Measurements from ENCODE around the gene XPR1. TPM values are rescaled to one million over a fixed set of nuclear protein-coding genes. Genes with fewer than 3 reads are reported as not detected.

Gene XPR1
- total RNA-seq, 1 donor from 2014 or later, result 25.4 TPM

- TF ChIP-seq CTCF (IDR thresholded peaks at IDR 0.05; ENCODE audit: insufficient read depth, low read length, poor library complexity, severe bottlenecking), result no peak
- no peaks in the 10 kb centered on the region for H3K36me3 ChIP-seq (ENCODE audit: control insufficient read depth, insufficient read depth, low read length)
- no peak overlapping the region for H3K4me3 ChIP-seq (ENCODE audit: low read depth, low read length)
- no peak for DNase-seq (ENCODE audit: low read depth)
- H3K27me3 ChIP-seq (ENCODE audit: control insufficient read depth, insufficient read depth, low read length), result no peaks in the 10 kb centered on the region
Observed at GRCh38 chr1:180836449-180836848, 204.6 kb downstream of the XPR1 start.

DNA sequence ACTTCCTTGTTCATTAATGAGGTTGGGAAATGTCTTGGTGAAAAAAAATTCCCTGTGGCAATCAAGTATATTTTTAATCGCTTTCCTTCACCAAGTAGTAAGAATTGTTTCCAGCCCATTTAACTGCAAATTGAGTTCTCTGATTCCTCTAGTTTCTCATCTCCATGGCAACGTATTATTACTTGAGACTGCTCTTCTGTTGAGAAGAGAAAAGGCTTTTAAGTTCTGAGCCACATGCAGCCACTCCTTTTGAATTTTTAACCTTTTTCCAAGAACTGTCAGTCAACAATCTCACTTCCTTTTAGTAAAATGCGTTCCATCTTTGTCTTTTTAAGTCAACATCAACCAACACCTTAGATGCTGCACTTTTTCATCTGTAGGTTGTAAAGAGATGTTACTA, 205.2 kb downstream of the XPR1 start:
- no peak for TF ChIP-seq CTCF (IDR thresholded peaks at IDR 0.05; ENCODE audit: insufficient read depth, low read length, poor library complexity, severe bottlenecking)
- no peak for DNase-seq (ENCODE audit: low read depth)
- Histone ChIP-seq H3K4me3 (ENCODE audit: low read depth, low read length) (no peak overlapping the region), H3K27me3 (ENCODE audit: control insufficient read depth, insufficient read depth, low read length) (no peaks in the 10 kb centered on the region), H3K36me3 (ENCODE audit: control insufficient read depth, insufficient read depth, low read length) (no peaks in the 10 kb centered on the region)

- DNase-seq (ENCODE audit: low read depth), result no peak
- no peak overlapping the region for H3K4me3 ChIP-seq (ENCODE audit: low read depth, low read length)
- no peak for TF ChIP-seq CTCF (IDR thresholded peaks at IDR 0.05; ENCODE audit: insufficient read depth, low read length, poor library complexity, severe bottlenecking)
- H3K27me3 ChIP-seq (ENCODE audit: control insufficient read depth, insufficient read depth, low read length), result no peaks in the 10 kb centered on the region
- no peaks in the 10 kb centered on the region for H3K36me3 ChIP-seq (ENCODE audit: control insufficient read depth, insufficient read depth, low read length)
Observed at GRCh38 chr1:180838535-180838934, 206.7 kb downstream of the XPR1 start.

GRCh38 chr1:180839547-180839946, 207.7 kb downstream of the XPR1 start:
- no peak for TF ChIP-seq CTCF (IDR thresholded peaks at IDR 0.05; ENCODE audit: insufficient read depth, low read length, poor library complexity, severe bottlenecking)
- no peaks in the 10 kb centered on the region for H3K36me3 ChIP-seq (ENCODE audit: control insufficient read depth, insufficient read depth, low read length)
- no peak for DNase-seq (ENCODE audit: low read depth)
- H3K4me3 ChIP-seq (ENCODE audit: low read depth, low read length), result no peak overlapping the region
- H3K27me3 ChIP-seq (ENCODE audit: control insufficient read depth, insufficient read depth, low read length), result no peaks in the 10 kb centered on the region

GRCh38 chr1:180841415-180841814, 209.6 kb downstream of the XPR1 start:
- Histone ChIP-seq H3K4me3 (ENCODE audit: low read depth, low read length) (no peak overlapping the region), H3K27me3 (ENCODE audit: control insufficient read depth, insufficient read depth, low read length) (no peaks in the 10 kb centered on the region), H3K36me3 (ENCODE audit: control insufficient read depth, insufficient read depth, low read length) (no peaks in the 10 kb centered on the region)
- no peak for DNase-seq (ENCODE audit: low read depth)
- TF ChIP-seq CTCF (IDR thresholded peaks at IDR 0.05; ENCODE audit: insufficient read depth, low read length, poor library complexity, severe bottlenecking), result no peak

GRCh38 chr1:180842052-180842451, 210.2 kb downstream of the XPR1 start:
- no peak for DNase-seq (ENCODE audit: low read depth)
- Histone ChIP-seq H3K36me3 (ENCODE audit: control insufficient read depth, insufficient read depth, low read length) (no peaks in the 10 kb centered on the region), H3K4me3 (ENCODE audit: low read depth, low read length) (no peak overlapping the region), H3K27me3 (ENCODE audit: control insufficient read depth, insufficient read depth, low read length) (no peaks in the 10 kb centered on the region)
- TF ChIP-seq CTCF (IDR thresholded peaks at IDR 0.05; ENCODE audit: insufficient read depth, low read length, poor library complexity, severe bottlenecking), result no peak
